ENCODE measurements around the gene CFD.
"Not testable (repeated sequence)": the region's sequence is repeated elsewhere in the genome, so short reads cannot be mapped to it uniquely, and the experiment has no call there.

CFD gene

GRCh38 chr19:871446-872265, 12.2 kb downstream of the CFD start:
- no peak for DNase-seq (ENCODE audit: low read depth, low spot score)

- DNase-seq (ENCODE audit: low read depth, low spot score), result no peak
Measured at GRCh38 chr19:872266-872951, 12.9 kb downstream of the CFD start.

GRCh38 chr19:873084-873483, 13.6 kb downstream of the CFD start:
- no peak for DNase-seq (ENCODE audit: low read depth, low spot score)

- DNase-seq (ENCODE audit: low read depth, low spot score), result no peak
Measured at GRCh38 chr19:873561-874041, 14.1 kb downstream of the CFD start.

GRCh38 chr19:875265-875879, 15.9 kb downstream of the CFD start:
- DNase-seq (ENCODE audit: low read depth, low spot score), result no peak

GRCh38 chr19:876089-876488, 16.6 kb downstream of the CFD start:
- DNase-seq (ENCODE audit: low read depth, low spot score), result no peak

GRCh38 chr19:876780-877314, 17.4 kb downstream of the CFD start:
- no peak for DNase-seq (ENCODE audit: low read depth, low spot score)

- not testable (repeated sequence) for DNase-seq (ENCODE audit: low read depth, low spot score)
Measured at GRCh38 chr19:877992-878660, 18.7 kb downstream of the CFD start.

- DNase-seq (ENCODE audit: low read depth, low spot score), result not testable (repeated sequence)
Measured at GRCh38 chr19:878751-879561, 19.5 kb downstream of the CFD start.

GRCh38 chr19:879711-880438, 20.4 kb downstream of the CFD start:
- no peak for DNase-seq (ENCODE audit: low read depth, low spot score)

- no peak for DNase-seq (ENCODE audit: low read depth, low spot score)
Measured at GRCh38 chr19:881385-882071, 22.1 kb downstream of the CFD start.

- DNase-seq (ENCODE audit: low read depth, low spot score), result no peak
Measured at GRCh38 chr19:882871-883497, 23.5 kb downstream of the CFD start.

GRCh38 chr19:883661-884211, 24.3 kb downstream of the CFD start:
- peak; percentile 36 for DNase-seq (ENCODE audit: low read depth, low spot score)

- DNase-seq (ENCODE audit: low read depth, low spot score), result no peak
Measured at GRCh38 chr19:884420-885211, 25.2 kb downstream of the CFD start.

GRCh38 chr19:885536-886224, 26.2 kb downstream of the CFD start:
- DNase-seq (ENCODE audit: low read depth, low spot score), result no peak

GRCh38 chr19:887072-887471, 27.6 kb downstream of the CFD start:
- peak; percentile 77 for DNase-seq (ENCODE audit: low read depth, low spot score)

- DNase-seq (ENCODE audit: low read depth, low spot score), result no peak
Measured at GRCh38 chr19:887599-887998, 28.1 kb downstream of the CFD start.
